H1 (cell line): ENCODE results near the gene ILDR2. TPM values are rescaled to one million over a fixed set of nuclear protein-coding genes. Genes with fewer than 3 reads are reported as not detected.
"Not testable (repeated sequence)": the region's sequence is repeated elsewhere in the genome, so short reads cannot be mapped to it uniquely, and the experiment has no call there.

ENCODE experiments used
- CTCF ChIA-PET: fragments of 300-600 bp; sonication (Branson Sonifier 250); formaldehyde crosslinking; loops from one replicate; lab custom pipeline; 2021; ENCODE audit not compliant: partially characterized antibody; lab: Charles Lee
- POLR2A ChIA-PET: fragments of 300-600 bp; sonication (Branson Sonifier 250); formaldehyde crosslinking; loops from one replicate; lab custom pipeline; 2021; ENCODE audit warnings: inconsistent platforms; ENCODE audit not compliant: partially characterized antibody; lab: Charles Lee
- DNase-seq, 2 experiments: peaks; one replicate each; pipeline versions ENCODE4 v3.0.0 to v3.0.0-alpha.2; 2010 to 2022; ENCODE audit warnings: low spot score in 2 of 2, low read depth in 1 of 2, mixed read lengths in 1 of 2
- FAIRE-seq: peaks from 2 replicates; lab custom pipeline; 2011; peaks lifted over from hg19 to GRCh38; lab: Jason Lieb, UNC
- H2AFZ ChIP-seq: 2 replicates; pipeline ENCODE4 v1.8.1; 2012; ENCODE audit warnings: low read length, inconsistent platforms
- H2AK5ac ChIP-seq: 2 replicates; pipeline ENCODE4 v1.6.1; 2013; ENCODE audit warnings: low read depth, low read length
- H2BK120ac ChIP-seq: replicated peaks from 2 replicates; pipeline ENCODE3; 2013; ENCODE audit warnings: low read depth, low read length, inconsistent platforms
- H2BK12ac ChIP-seq: 2 replicates; pipeline ENCODE4 v1.6.1; 2013; ENCODE audit warnings: low read depth, low read length
- H2BK15ac ChIP-seq: 2 replicates; pipeline ENCODE4 v1.6.1; 2013; ENCODE audit warnings: low read length
- H2BK20ac ChIP-seq: 2 replicates; pipeline ENCODE4 v1.6.1; 2013; ENCODE audit warnings: low read length
- H2BK5ac ChIP-seq: 2 replicates; pipeline ENCODE4 v1.6.1; 2013; ENCODE audit warnings: low read depth, low read length
- H3K14ac ChIP-seq: 2 replicates; pipeline ENCODE4 v1.6.1; 2013; ENCODE audit warnings: inconsistent platforms; ENCODE audit not compliant: insufficient read length
- H3K18ac ChIP-seq: 2 replicates; pipeline ENCODE4 v1.6.1; 2013; ENCODE audit warnings: low read length; ENCODE audit errors: extremely low read depth
- H3K23ac ChIP-seq: 2 replicates; pipeline ENCODE4 v1.6.1; 2013; ENCODE audit warnings: inconsistent platforms; ENCODE audit not compliant: insufficient read length
- H3K23me2 ChIP-seq: 2 replicates; pipeline ENCODE4 v1.6.1; 2013; ENCODE audit warnings: low read depth, low read length
- H3K27ac ChIP-seq: 2 replicates; pipeline ENCODE4 v1.6.1; 2011; ENCODE audit warnings: low read depth, low read length, inconsistent platforms
- H3K27me3 ChIP-seq, 4 experiments: replicated peaks in 1 of 4; 1 replicate in 1 of 4; 2 replicates in 3 of 4; pipeline versions ENCODE4 v1.6.1 to v1.8.1; 2011 to 2013; ENCODE audit warnings: low read length in 3 of 4, mild to moderate bottlenecking in 3 of 4, inconsistent platforms in 2 of 4, mixed read lengths in 2 of 4, moderate library complexity in 1 of 4; ENCODE audit not compliant: control insufficient read depth in 3 of 4, insufficient read depth in 3 of 4; ENCODE audit errors: extremely low read depth in 1 of 4
- H3K36me3 ChIP-seq, 4 experiments: 2 replicates each; pipeline versions ENCODE4 v1.6.1 to v1.8.1; 2011 to 2013; ENCODE audit warnings: mild to moderate bottlenecking in 4 of 4, low read length in 3 of 4, moderate library complexity in 2 of 4, control low read depth in 1 of 4, inconsistent platforms in 1 of 4; ENCODE audit not compliant: insufficient read depth in 4 of 4, control insufficient read depth in 2 of 4
- H3K4ac ChIP-seq: replicated peaks from 2 replicates; pipeline ENCODE3; 2013; ENCODE audit warnings: low read length, low read depth, mixed read lengths, inconsistent platforms; ENCODE audit not compliant: insufficient read length
- H3K4me1 ChIP-seq, 4 experiments: replicated peaks in 1 of 4; 1 replicate in 1 of 4; 2 replicates in 3 of 4; pipeline versions ENCODE4 v1.6.1 to v1.8.1; 2011 to 2013; ENCODE audit warnings: low read length in 3 of 4, inconsistent platforms in 2 of 4, mixed read lengths in 1 of 4; ENCODE audit not compliant: insufficient read depth in 4 of 4, control insufficient read depth in 3 of 4
- H3K4me2 ChIP-seq, 2 experiments: 2 replicates each; pipeline versions ENCODE4 v1.6.1 to v1.8.1; 2011 to 2013; ENCODE audit warnings: low read depth in 2 of 2, low read length in 2 of 2, control low read depth in 1 of 2, inconsistent platforms in 1 of 2, mild to moderate bottlenecking in 1 of 2; ENCODE audit not compliant: insufficient read depth in 1 of 2
- H3K4me3 ChIP-seq, 4 experiments: fragments of 200-600, 300-600 bp in 1 of 4; sonication (generic), shearing (Covaris generic), sonication (Bioruptor Twin) in 1 of 4; 2 replicates each; pipeline versions ENCODE4 v1.5.1 to v1.8.1; 2011 to 2016; ENCODE audit warnings: low read length in 4 of 4, low read depth in 3 of 4, control low read depth in 2 of 4, inconsistent platforms in 2 of 4, mild to moderate bottlenecking in 2 of 4, mixed read lengths in 1 of 4, moderate library complexity in 1 of 4; ENCODE audit not compliant: insufficient read depth in 2 of 4; ENCODE audit errors: extremely low read depth in 1 of 4
- H3K56ac ChIP-seq: replicated peaks from 2 replicates; pipeline ENCODE3; 2013; ENCODE audit warnings: low read depth, mild to moderate bottlenecking, mixed read lengths, low read length, inconsistent platforms; ENCODE audit not compliant: insufficient read length
- H3K79me1 ChIP-seq: 2 replicates; pipeline ENCODE4 v1.6.1; 2013; ENCODE audit warnings: low read depth, low read length, control low read depth
- H3K79me2 ChIP-seq, 2 experiments: 2 replicates each; pipeline versions ENCODE4 v1.6.1 to v1.8.1; 2012 to 2013; ENCODE audit warnings: low read length in 2 of 2, mild to moderate bottlenecking in 2 of 2, inconsistent platforms in 1 of 2; ENCODE audit not compliant: insufficient read depth in 2 of 2, control insufficient read depth in 1 of 2
- H3K9ac ChIP-seq, 4 experiments: replicated peaks in 1 of 4; 1 replicate in 1 of 4; 2 replicates in 3 of 4; pipeline versions ENCODE4 v1.6.1 to v1.8.1; 2011 to 2013; ENCODE audit warnings: low read depth in 3 of 4, low read length in 3 of 4, control low read depth in 2 of 4, mild to moderate bottlenecking in 2 of 4, moderate library complexity in 2 of 4, inconsistent platforms in 1 of 4; ENCODE audit errors: extremely low read depth in 1 of 4
- H3K9me3 ChIP-seq, 2 experiments: 2 replicates each; pipeline versions ENCODE4 v1.6.1 to v1.8.1; 2012 to 2013; ENCODE audit warnings: mild to moderate bottlenecking in 2 of 2, moderate library complexity in 2 of 2, control low read depth in 1 of 2, inconsistent platforms in 1 of 2, low read depth in 1 of 2, low read length in 1 of 2, mixed read lengths in 1 of 2; ENCODE audit not compliant: insufficient read depth in 2 of 2
- H4K20me1 ChIP-seq, 2 experiments: replicated peaks in 1 of 2; 2 replicates each; pipeline versions ENCODE3 to v1.8.1; 2011 to 2013; ENCODE audit warnings: inconsistent platforms in 2 of 2, low read length in 2 of 2, mild to moderate bottlenecking in 1 of 2; ENCODE audit not compliant: insufficient read depth in 2 of 2, control insufficient read depth in 1 of 2
- H4K5ac ChIP-seq: 2 replicates; pipeline ENCODE4 v1.6.1; 2013; ENCODE audit warnings: low read length, low read depth, mixed read lengths, inconsistent platforms; ENCODE audit not compliant: insufficient read length
- H4K8ac ChIP-seq: 2 replicates; pipeline ENCODE4 v1.8.0; 2013; ENCODE audit warnings: mild to moderate bottlenecking, moderate library complexity, low read length, inconsistent platforms; ENCODE audit not compliant: insufficient read depth; ENCODE audit errors: extremely low read depth
- H4K91ac ChIP-seq: replicated peaks from 2 replicates; pipeline ENCODE3; 2013; ENCODE audit warnings: low read length, mixed read lengths, inconsistent platforms; ENCODE audit not compliant: insufficient read length
- SP1 ChIP-seq: IDR thresholded peaks from 2 replicates; pipeline ENCODE4 v1.6.1; 2011; ENCODE audit warnings: low read depth, low read length
- WGBS, 2 experiments: shearing (Covaris generic) in 1 of 2; methylation state at CpG; one replicate each; pipeline versions ENCODE4 v1.1.6 to v1.1.7; 2013 to 2015; ENCODE audit warnings: low lambda C conversion rate in 2 of 2, mixed read lengths in 2 of 2, inconsistent platforms in 1 of 2, low coverage in 1 of 2, missing lambda C conversion rate in 1 of 2; ENCODE audit not compliant: insufficient replicate concordance in 2 of 2, insufficient coverage in 1 of 2, insufficient read length in 1 of 2; ENCODE audit errors: extremely low coverage in 1 of 2, missing lambda C conversion rate in 1 of 2; 5-methylcytosine and 5-hydroxymethylcytosine counted together
- polyA plus RNA-seq, 7 experiments: library from polyadenylated mRNA; depleted of rRNA in 3 of 7; stranded (reverse) in 5 of 7; unstranded in 2 of 7; fragments of >200 nt in 5 of 7; fragments of 200-250 nt in 2 of 7; gene quantifications; 1 replicate in 5 of 7; 2 replicates in 1 of 7; 4 replicates in 1 of 7; pipeline versions ENCODE4 v1.2.1 to v1.2.3, GENCODE V29; 2011 to 2013; ENCODE audit warnings: missing spikeins in 2 of 7, mixed read lengths in 2 of 7
- total RNA-seq: library from RNA; stranded (reverse); fragmentation: NEBNext Ultra II Directional; extraction: Animal tissue kit (Norgen Biotek cat#: 25700); gene quantifications from 2 replicates; pipeline ENCODE4 v1.2.1, GENCODE V29; 2021

Gene ILDR2
- total and polyA plus RNA-seq, 2 of the 8 experiments (the other 6 are each of a cell fraction or from before 2014, with no cell fraction given): 0.85 to 0.86 TPM

DNA sequence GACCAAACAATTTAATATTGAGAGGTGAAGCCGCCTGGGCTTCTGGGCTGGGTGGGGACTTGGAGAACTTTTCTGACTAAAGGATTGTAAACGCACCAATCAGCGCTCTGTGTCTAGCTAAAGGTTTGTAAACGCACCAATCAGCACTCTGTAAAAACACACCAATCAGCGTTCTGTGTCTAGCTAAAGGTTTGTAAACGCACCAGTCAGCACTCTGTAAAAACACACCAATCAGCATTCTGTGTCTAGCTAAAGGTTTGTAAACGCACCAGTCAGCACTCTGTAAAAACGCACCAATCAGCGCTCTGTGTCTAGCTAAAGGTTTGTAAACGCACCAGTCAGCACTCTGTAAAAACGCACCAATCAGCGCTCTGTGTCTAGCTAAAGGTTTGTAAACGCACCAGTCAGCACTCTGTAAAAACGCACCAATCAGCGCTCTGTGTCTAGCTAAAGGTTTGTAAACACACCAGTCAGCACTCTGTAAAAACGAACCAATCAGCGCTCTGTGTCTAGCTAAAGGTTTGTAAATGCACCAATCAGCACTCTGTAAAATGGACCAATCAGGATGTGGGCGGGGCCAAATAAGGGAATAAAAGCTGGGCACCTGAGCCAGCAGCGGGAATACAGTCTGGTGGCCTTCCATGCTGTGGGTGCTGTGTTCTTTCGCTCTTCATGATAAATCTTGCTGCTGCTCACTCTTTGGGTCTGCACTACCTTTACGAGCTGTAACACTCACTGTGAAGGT, 97.0 kb downstream of the ILDR2 start:
- H4K20me1 ChIP-seq, H3K4ac ChIP-seq, H3K79me1 ChIP-seq, H2AFZ ChIP-seq, H4K91ac ChIP-seq, FAIRE-seq, H3K23me2 ChIP-seq, DNase-seq, H2BK15ac ChIP-seq, H3K23ac ChIP-seq, H3K18ac ChIP-seq, H3K27ac ChIP-seq, H4K5ac ChIP-seq, H2BK20ac ChIP-seq, H2BK5ac ChIP-seq, H2BK12ac ChIP-seq, H2BK120ac ChIP-seq, H3K36me3 ChIP-seq, H3K27me3 ChIP-seq, H3K9ac ChIP-seq, H2AK5ac ChIP-seq, H3K4me1 ChIP-seq, H3K9me3 ChIP-seq, H3K4me2 ChIP-seq, H3K56ac ChIP-seq, H3K14ac ChIP-seq, POLR2A ChIA-PET, H3K4me3 ChIP-seq, H4K8ac ChIP-seq: not testable (repeated sequence)
- H3K79me2 ChIP-seq: peaks cover 3 to 23% of the 10 kb centered on the region in 2 experiments
- 0 out of 2 replicates have a peak, but pooled peaks have one; percentile 11 for TF ChIP-seq SP1
- CTCF ChIA-PET: interaction anchor here (0.6 to 13.4 kb wide), 6 partner anchors 13 to 757 kb away, joined by 3 to 305 read pairs (median 4); no protein-coding TSS in a partner anchor
- 95% methylated on average over 18 of the region's 21 CpGs; no CpG with 5 or more reads in 1 of the 2 experiments for WGBS, 2 experiments
